GM18507 (cell line): ENCODE measurements around the gene PIP5K1B.
"Not testable (repeated sequence)": the region's sequence is repeated elsewhere in the genome, so short reads cannot be mapped to it uniquely, and the experiment has no call there.

ENCODE experiments used
- DNase-seq: peaks from one replicate; pipeline ENCODE4 v3.0.0; 2011; ENCODE audit warnings: low read depth; ENCODE audit not compliant: insufficient read length; ENCODE audit errors: extremely low spot score
- FAIRE-seq: peaks from 2 replicates; lab custom pipeline; 2011; peaks lifted over from hg19 to GRCh38; lab: Jason Lieb, UNC

PIP5K1B gene

GRCh38 chr9:68704814-68705530, at the start of gene PIP5K1B:
TSS of gene PIP5K1B (plus strand) at chr9:68705240. CDS start at chr9:68822615, 117,375 bp downstream.
- FAIRE-seq (peak; percentile 79), DNase-seq (peak; percentile 75)

GRCh38 chr9:68664036-68664435, 41.0 kb upstream of the PIP5K1B start:
- DNase-seq = no peak
- no peak for FAIRE-seq

- FAIRE-seq (no peak), DNase-seq (no peak)
Measured at GRCh38 chr9:68668127-68668526, 36.9 kb upstream of the PIP5K1B start.

- no peak for FAIRE-seq
Measured at GRCh38 chr9:68669218-68669617, 35.8 kb upstream of the PIP5K1B start.

GRCh38 chr9:68672215-68672614, 32.8 kb upstream of the PIP5K1B start:
- FAIRE-seq = no peak

More at GRCh38 chr9:68669218-68669617, 35.8 kb upstream of the PIP5K1B start:
- DNase-seq = no peak

GRCh38 chr9:68672625-68673024, 32.4 kb upstream of the PIP5K1B start:
- FAIRE-seq = no peak

More at GRCh38 chr9:68672215-68672614, 32.8 kb upstream of the PIP5K1B start:
- DNase-seq = no peak

GRCh38 chr9:68678430-68678829, 26.6 kb upstream of the PIP5K1B start:
- DNase-seq (no peak), FAIRE-seq (peak; percentile 9)

More at GRCh38 chr9:68672625-68673024, 32.4 kb upstream of the PIP5K1B start:
- DNase-seq = no peak

GRCh38 chr9:68683433-68683832, 21.6 kb upstream of the PIP5K1B start:
- DNase-seq (no peak), FAIRE-seq (peak; percentile 54)

GRCh38 chr9:68685213-68685612, 19.8 kb upstream of the PIP5K1B start:
- DNase-seq (no peak), FAIRE-seq (no peak)

- peak; percentile 54 for DNase-seq
- FAIRE-seq = peak; percentile 91
Measured at GRCh38 chr9:68685770-68686169, 19.3 kb upstream of the PIP5K1B start.

- FAIRE-seq = no peak
- DNase-seq = no peak
Measured at GRCh38 chr9:68690088-68690487, 15.0 kb upstream of the PIP5K1B start.

- FAIRE-seq = no peak
- no peak for DNase-seq
Measured at GRCh38 chr9:68692519-68692918, 12.5 kb upstream of the PIP5K1B start.

GRCh38 chr9:68694125-68694524, 10.9 kb upstream of the PIP5K1B start:
- DNase-seq (no peak), FAIRE-seq (no peak)

- no peak for FAIRE-seq
- no peak for DNase-seq
Measured at GRCh38 chr9:68697851-68698250, 7.2 kb upstream of the PIP5K1B start.

- no peak for DNase-seq
Measured at GRCh38 chr9:68698943-68699509, 6.0 kb upstream of the PIP5K1B start.

GRCh38 chr9:68699625-68700024, 5.4 kb upstream of the PIP5K1B start:
- FAIRE-seq, DNase-seq: not testable (repeated sequence)

More at GRCh38 chr9:68698943-68699509, 6.0 kb upstream of the PIP5K1B start:
- no peak for FAIRE-seq

GRCh38 chr9:68702493-68702892, 2.5 kb upstream of the PIP5K1B start:
- DNase-seq (no peak), FAIRE-seq (no peak)

GRCh38 chr9:68703672-68704071, 1.4 kb upstream of the PIP5K1B start:
- no peak for FAIRE-seq
- no peak for DNase-seq

- DNase-seq = no peak
- no peak for FAIRE-seq
Measured at GRCh38 chr9:68704498-68704813, 584 bp upstream of the PIP5K1B start.

- FAIRE-seq = peak; percentile 70
- DNase-seq = no peak
Measured at GRCh38 chr9:68705531-68706362, 707 bp downstream of the PIP5K1B start.
